Esophagus squamous epithelium (tissue), 4 donors: ENCODE data around the gene CDH20.

Experiments
- POLR2A ChIP-seq, 4 donors: fragments of 450-650 bp; IDR thresholded peaks; one replicate each; pipeline ENCODE4 v1.6.1; 2017; ENCODE audit warnings: antibody characterized with exemption in 4 of 4, mild to moderate bottlenecking in 4 of 4, moderate library complexity in 3 of 4
- TF ChIP-seq, protein P1 (sequence below), 6 experiments: fragments of 450-650 bp in 4 of 6; fragments of 200-600 bp in 2 of 6; sonication (generic) in 2 of 6; IDR thresholded peaks; one replicate each; pipeline ENCODE4 v1.5.1; 2016 to 2019; ENCODE audit warnings: antibody characterized with exemption in 6 of 6, mild to moderate bottlenecking in 4 of 6, moderate library complexity in 4 of 6

DNA sequence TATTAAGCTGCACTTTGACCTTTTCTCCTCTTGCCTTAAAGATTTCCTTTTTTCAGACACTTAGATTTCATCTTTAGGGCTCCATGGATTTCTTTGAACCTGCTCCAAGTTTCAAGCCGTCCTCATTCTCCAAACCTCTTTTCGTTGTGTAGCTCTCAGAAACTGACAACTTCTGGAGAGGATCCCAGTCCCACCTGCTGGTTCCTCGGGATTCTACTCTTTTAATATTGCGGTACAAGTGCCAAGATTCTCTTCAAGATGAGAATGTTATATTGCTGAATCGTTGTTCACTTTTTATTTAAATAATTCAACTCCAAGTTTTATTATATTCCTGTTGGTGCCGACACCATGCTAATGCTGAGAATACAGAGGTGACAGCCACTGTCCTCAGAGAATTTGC, 141.1 kb downstream of the CDH20 start:
- TF ChIP-seq POLR2A (IDR thresholded peaks at IDR 0.05), result no peak
- TF ChIP-seq, protein P1, sequence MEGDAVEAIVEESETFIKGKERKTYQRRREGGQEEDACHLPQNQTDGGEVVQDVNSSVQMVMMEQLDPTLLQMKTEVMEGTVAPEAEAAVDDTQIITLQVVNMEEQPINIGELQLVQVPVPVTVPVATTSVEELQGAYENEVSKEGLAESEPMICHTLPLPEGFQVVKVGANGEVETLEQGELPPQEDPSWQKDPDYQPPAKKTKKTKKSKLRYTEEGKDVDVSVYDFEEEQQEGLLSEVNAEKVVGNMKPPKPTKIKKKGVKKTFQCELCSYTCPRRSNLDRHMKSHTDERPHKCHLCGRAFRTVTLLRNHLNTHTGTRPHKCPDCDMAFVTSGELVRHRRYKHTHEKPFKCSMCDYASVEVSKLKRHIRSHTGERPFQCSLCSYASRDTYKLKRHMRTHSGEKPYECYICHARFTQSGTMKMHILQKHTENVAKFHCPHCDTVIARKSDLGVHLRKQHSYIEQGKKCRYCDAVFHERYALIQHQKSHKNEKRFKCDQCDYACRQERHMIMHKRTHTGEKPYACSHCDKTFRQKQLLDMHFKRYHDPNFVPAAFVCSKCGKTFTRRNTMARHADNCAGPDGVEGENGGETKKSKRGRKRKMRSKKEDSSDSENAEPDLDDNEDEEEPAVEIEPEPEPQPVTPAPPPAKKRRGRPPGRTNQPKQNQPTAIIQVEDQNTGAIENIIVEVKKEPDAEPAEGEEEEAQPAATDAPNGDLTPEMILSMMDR (IDR thresholded peaks at IDR 0.05), result no peak
